GM23338 (cell line): ENCODE data around the gene FRMD1. TPM values are rescaled to one million over a fixed set of nuclear protein-coding genes. Genes with fewer than 3 reads are reported as not detected.
A peak's percentile ranks its signal among the peaks of the same experiment; 100 is the strongest.

ENCODE experiments used
- ATAC-seq: fragments of 200-7000 bp; cut with Tn5 transposase; 3 replicates; pipeline ENCODE4 v1.9.1; 2020
- DNase-seq: peaks from one replicate; pipeline ENCODE4 v3.0.0-alpha.2; 2015; ENCODE audit warnings: low spot score
- H2AFZ ChIP-seq: fragments of 200-600 bp; sonication (generic); 2 replicates; pipeline ENCODE4 v1.8.0; 2016; ENCODE audit warnings: antibody characterized with exemption, mild to moderate bottlenecking, moderate library complexity
- H3F3A ChIP-seq: fragments of 200-600 bp; sonication (generic); replicated peaks from 2 replicates; pipeline ENCODE4 v1.8.0; 2017; ENCODE audit warnings: antibody characterized with exemption, mixed run types, low read depth
- H3K27ac ChIP-seq: fragments of 200-600 bp; sonication (generic); 2 replicates; pipeline ENCODE4 v1.6.1; 2016; ENCODE audit warnings: low read depth
- H3K27me3 ChIP-seq: fragments of 200-600 bp; sonication (generic); 2 replicates; pipeline ENCODE4 v1.8.0; 2016; ENCODE audit warnings: mild to moderate bottlenecking, mixed run types, moderate library complexity; ENCODE audit not compliant: insufficient read depth
- H3K36me3 ChIP-seq: fragments of 200-600 bp; sonication (generic); 2 replicates; pipeline ENCODE4 v1.8.0; 2016; ENCODE audit warnings: mild to moderate bottlenecking; ENCODE audit not compliant: insufficient read depth
- H3K4me1 ChIP-seq: fragments of 200-600 bp; sonication (generic); 2 replicates; pipeline ENCODE4 v1.8.0; 2016; ENCODE audit warnings: mild to moderate bottlenecking, moderate library complexity; ENCODE audit not compliant: insufficient read depth
- H3K4me2 ChIP-seq: fragments of 200-600 bp; sonication (generic); 2 replicates; pipeline ENCODE4 v1.7.1; 2017; ENCODE audit warnings: mixed run types
- H3K4me3 ChIP-seq: fragments of 200-600 bp; sonication (generic); 2 replicates; pipeline ENCODE4 v1.6.1; 2016; ENCODE audit warnings: mixed run types
- H3K79me2 ChIP-seq: fragments of 200-600 bp; sonication (generic); replicated peaks from 2 replicates; pipeline ENCODE4 v1.8.0; 2017; ENCODE audit warnings: mild to moderate bottlenecking; ENCODE audit not compliant: insufficient read depth
- H3K9me2 ChIP-seq: fragments of 200-600 bp; sonication (generic); 2 replicates; pipeline ENCODE4 v1.8.0; 2017; ENCODE audit not compliant: insufficient read depth
- H4K20me1 ChIP-seq: fragments of 200-600 bp; sonication (generic); replicated peaks from 2 replicates; pipeline ENCODE4 v1.8.0; 2017; ENCODE audit warnings: mild to moderate bottlenecking; ENCODE audit not compliant: insufficient read depth
- H3K27ac Mint-ChIP-seq: 2 replicates; pipeline ENCODE4 v1.8.0; 2020; ENCODE audit warnings: inconsistent platforms, mild to moderate bottlenecking, moderate library complexity, mixed read lengths
- H3K27me3 Mint-ChIP-seq: 3 replicates; pipeline ENCODE4 v1.8.0; 2022; ENCODE audit warnings: low read depth, mild to moderate bottlenecking, moderate library complexity, mixed read lengths, inconsistent platforms; ENCODE audit not compliant: insufficient read depth, poor library complexity
- H3K36me3 Mint-ChIP-seq: 3 replicates; pipeline ENCODE4 v1.8.0; 2021; ENCODE audit warnings: low read depth, mild to moderate bottlenecking, inconsistent platforms, moderate library complexity, mixed read lengths
- H3K4me1 Mint-ChIP-seq: 3 replicates; pipeline ENCODE4 v1.8.0; 2020; ENCODE audit warnings: mild to moderate bottlenecking, inconsistent platforms, mixed read lengths
- H3K4me3 Mint-ChIP-seq: 3 replicates; pipeline ENCODE4 v1.8.0; 2021; ENCODE audit warnings: moderate library complexity, mild to moderate bottlenecking, inconsistent platforms, mixed read lengths
- H3K9me3 Mint-ChIP-seq: 3 replicates; pipeline ENCODE4 v1.8.0; 2020; ENCODE audit warnings: moderate library complexity, mild to moderate bottlenecking, inconsistent platforms, mixed read lengths
- ZNF331 ChIP-seq: fragments of 250-450 bp; sonication (Bioruptor Pico); IDR thresholded peaks from 2 replicates; pipeline ENCODE4 v1.5.0; 2020; ENCODE audit warnings: low read depth, mild to moderate bottlenecking, moderate library complexity
- polyA plus RNA-seq: library from polyadenylated mRNA; unstranded; fragments of >200 nt; fragmentation: Nextera tagmentation; extraction: Ambion mirVana; gene quantifications from 2 replicates; pipeline ENCODE4 v1.2.1, GENCODE V29; 2016
- total RNA-seq: library from RNA; depleted of rRNA; stranded (reverse); fragments of >200 nt; shearing (Covaris generic); gene quantifications from 2 replicates; pipeline ENCODE4 v1.2.3, GENCODE V29; 2014
- TF ChIP-seq, protein P1 (sequence below): fragments of 250-450 bp; sonication (Bioruptor Pico); IDR thresholded peaks from 2 replicates; pipeline ENCODE4 v1.5.0; 2020; ENCODE audit warnings: mild to moderate bottlenecking, moderate library complexity
- TF ChIP-seq, protein P2 (sequence below), 2 experiments: fragments of 200-600 bp in 1 of 2; sonication (generic) in 1 of 2; conservative IDR thresholded peaks; 2 replicates each; pipeline versions ENCODE4 v1.5.1 to v1.6.1; 2016 to 2017; ENCODE audit warnings: antibody characterized with exemption in 2 of 2, low read depth in 2 of 2, mild to moderate bottlenecking in 2 of 2, moderate library complexity in 1 of 2
- TF ChIP-seq, protein P3 (sequence below): IDR thresholded peaks from 2 replicates; pipeline ENCODE4 v1.6.1; 2016; ENCODE audit warnings: antibody characterized with exemption

FRMD1 gene
- total and polyA plus RNA-seq, 2 experiments from 2014 or later = 1.0 to 2.0 TPM

DNA sequence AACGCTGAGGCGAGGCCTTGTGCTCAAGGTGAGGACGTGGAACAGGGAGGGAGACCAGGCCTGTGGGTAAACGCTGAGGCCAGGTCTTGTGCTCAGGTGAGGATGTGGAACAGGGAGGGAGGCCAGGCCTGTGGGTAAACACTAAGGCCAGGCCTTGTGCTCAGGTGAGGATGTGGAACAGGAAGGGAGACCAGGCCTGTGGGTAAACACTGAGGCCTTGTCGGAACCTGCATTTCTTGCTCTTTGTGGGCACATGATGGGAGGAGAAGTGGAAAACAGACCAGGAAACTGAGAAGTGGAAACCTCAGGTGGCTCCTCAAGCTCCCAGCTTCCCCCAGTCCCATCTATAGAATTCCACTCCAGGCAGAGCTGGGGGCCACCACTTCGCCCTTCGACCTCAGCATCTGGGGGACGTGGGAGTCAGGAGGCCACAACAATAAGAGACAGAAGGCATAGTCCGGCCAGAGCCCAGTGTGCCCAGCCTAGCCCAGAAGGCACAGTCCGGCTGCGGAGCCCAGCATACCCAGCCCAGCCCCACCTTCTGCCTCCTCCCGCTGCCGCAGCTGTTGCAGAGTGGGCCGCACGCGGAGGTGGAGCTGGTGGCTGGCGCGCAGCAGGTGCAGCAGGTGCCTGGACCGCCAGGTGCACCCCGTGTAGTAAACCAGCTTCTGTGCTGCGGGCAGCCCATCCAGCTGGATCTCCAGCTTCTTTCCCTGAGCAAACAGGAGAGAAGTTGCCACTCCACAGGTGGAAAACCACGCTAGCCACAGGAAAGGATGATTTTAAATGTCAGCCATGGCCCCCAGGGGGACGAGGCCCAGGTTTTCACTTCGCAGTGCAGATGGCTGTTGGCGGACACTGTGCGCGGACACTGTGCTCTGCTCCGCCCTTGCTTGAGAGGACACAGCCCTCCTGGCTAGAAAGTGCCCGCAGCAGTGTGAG, 17.5 kb downstream of the FRMD1 start (continued):
- TF ChIP-seq ZNF331 = no peak
- TF ChIP-seq, protein P1, sequence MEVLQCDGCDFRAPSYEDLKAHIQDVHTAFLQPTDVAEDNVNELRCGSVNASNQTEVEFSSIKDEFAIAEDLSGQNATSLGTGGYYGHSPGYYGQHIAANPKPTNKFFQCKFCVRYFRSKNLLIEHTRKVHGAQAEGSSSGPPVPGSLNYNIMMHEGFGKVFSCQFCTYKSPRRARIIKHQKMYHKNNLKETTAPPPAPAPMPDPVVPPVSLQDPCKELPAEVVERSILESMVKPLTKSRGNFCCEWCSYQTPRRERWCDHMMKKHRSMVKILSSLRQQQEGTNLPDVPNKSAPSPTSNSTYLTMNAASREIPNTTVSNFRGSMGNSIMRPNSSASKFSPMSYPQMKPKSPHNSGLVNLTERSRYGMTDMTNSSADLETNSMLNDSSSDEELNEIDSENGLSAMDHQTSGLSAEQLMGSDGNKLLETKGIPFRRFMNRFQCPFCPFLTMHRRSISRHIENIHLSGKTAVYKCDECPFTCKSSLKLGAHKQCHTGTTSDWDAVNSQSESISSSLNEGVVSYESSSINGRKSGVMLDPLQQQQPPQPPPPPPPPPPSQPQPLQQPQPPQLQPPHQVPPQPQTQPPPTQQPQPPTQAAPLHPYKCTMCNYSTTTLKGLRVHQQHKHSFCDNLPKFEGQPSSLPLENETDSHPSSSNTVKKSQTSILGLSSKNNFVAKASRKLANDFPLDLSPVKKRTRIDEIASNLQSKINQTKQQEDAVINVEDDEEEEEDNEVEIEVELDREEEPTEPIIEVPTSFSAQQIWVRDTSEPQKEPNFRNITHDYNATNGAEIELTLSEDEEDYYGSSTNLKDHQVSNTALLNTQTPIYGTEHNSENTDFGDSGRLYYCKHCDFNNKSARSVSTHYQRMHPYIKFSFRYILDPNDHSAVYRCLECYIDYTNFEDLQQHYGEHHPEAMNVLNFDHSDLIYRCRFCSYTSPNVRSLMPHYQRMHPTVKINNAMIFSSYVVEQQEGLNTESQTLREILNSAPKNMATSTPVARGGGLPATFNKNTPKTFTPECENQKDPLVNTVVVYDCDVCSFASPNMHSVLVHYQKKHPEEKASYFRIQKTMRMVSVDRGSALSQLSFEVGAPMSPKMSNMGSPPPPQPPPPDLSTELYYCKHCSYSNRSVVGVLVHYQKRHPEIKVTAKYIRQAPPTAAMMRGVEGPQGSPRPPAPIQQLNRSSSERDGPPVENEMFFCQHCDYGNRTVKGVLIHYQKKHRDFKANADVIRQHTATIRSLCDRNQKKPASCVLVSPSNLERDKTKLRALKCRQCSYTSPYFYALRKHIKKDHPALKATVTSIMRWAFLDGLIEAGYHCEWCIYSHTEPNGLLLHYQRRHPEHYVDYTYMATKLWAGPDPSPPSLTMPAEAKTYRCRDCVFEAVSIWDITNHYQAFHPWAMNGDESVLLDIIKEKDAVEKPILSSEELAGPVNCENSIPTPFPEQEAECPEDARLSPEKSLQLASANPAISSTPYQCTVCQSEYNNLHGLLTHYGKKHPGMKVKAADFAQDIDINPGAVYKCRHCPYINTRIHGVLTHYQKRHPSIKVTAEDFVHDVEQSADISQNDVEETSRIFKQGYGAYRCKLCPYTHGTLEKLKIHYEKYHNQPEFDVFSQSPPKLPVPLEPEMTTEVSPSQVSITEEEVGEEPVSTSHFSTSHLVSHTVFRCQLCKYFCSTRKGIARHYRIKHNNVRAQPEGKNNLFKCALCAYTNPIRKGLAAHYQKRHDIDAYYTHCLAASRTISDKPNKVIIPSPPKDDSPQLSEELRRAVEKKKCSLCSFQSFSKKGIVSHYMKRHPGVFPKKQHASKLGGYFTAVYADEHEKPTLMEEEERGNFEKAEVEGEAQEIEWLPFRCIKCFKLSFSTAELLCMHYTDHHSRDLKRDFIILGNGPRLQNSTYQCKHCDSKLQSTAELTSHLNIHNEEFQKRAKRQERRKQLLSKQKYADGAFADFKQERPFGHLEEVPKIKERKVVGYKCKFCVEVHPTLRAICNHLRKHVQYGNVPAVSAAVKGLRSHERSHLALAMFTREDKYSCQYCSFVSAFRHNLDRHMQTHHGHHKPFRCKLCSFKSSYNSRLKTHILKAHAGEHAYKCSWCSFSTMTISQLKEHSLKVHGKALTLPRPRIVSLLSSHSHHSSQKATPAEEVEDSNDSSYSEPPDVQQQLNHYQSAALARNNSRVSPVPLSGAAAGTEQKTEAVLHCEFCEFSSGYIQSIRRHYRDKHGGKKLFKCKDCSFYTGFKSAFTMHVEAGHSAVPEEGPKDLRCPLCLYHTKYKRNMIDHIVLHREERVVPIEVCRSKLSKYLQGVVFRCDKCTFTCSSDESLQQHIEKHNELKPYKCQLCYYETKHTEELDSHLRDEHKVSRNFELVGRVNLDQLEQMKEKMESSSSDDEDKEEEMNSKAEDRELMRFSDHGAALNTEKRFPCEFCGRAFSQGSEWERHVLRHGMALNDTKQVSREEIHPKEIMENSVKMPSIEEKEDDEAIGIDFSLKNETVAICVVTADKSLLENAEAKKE (CRISPR knock-in tag) = no peak

DNA sequence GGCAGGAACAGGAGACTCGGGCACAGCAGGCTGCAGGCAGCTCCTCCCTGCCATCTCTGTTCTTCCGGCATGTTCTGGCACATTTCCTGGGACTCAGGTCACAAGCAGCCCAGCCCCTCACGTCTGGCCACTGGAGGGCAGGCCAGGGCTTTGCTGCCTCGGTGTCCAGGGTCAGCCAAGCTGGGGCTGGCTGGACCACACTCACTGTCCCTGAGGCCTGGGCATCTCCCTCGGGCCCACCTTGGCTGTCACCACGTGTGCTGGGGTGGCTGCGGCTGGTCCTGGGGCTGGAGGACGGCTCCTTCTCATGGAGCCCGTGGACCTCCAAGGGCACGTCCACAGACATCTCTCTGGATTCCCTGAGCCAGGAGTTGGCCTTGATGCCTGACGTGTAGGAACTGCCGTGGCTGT, 18.5 kb downstream of the FRMD1 start:
- Histone ChIP-seq H3K36me3 (no peaks in the 10 kb centered on the region), H3K4me3 (no peak overlapping the region), H3K27me3 (no peaks in the 10 kb centered on the region), H3K79me2 (no peaks in the 10 kb centered on the region), H3K27ac (no peak overlapping the region), H3K9me2 (no peaks in the 10 kb centered on the region), H3K4me1 (no peaks in the 10 kb centered on the region), H2AFZ (no peak overlapping the region), H3K4me2 (no peak overlapping the region), H3F3A (no peaks in the 10 kb centered on the region), H4K20me1 (no peaks in the 10 kb centered on the region)
- H3K4me1 Mint-ChIP-seq = no peaks in the 10 kb centered on the region
- H3K27me3 Mint-ChIP-seq = peaks cover 7% of the 10 kb centered on the region
- ATAC-seq (peak; percentile 60), DNase-seq (peak; percentile 64)
- no peak overlapping the region for H3K27ac Mint-ChIP-seq
- TF ChIP-seq, protein P2, sequence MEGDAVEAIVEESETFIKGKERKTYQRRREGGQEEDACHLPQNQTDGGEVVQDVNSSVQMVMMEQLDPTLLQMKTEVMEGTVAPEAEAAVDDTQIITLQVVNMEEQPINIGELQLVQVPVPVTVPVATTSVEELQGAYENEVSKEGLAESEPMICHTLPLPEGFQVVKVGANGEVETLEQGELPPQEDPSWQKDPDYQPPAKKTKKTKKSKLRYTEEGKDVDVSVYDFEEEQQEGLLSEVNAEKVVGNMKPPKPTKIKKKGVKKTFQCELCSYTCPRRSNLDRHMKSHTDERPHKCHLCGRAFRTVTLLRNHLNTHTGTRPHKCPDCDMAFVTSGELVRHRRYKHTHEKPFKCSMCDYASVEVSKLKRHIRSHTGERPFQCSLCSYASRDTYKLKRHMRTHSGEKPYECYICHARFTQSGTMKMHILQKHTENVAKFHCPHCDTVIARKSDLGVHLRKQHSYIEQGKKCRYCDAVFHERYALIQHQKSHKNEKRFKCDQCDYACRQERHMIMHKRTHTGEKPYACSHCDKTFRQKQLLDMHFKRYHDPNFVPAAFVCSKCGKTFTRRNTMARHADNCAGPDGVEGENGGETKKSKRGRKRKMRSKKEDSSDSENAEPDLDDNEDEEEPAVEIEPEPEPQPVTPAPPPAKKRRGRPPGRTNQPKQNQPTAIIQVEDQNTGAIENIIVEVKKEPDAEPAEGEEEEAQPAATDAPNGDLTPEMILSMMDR (conservative IDR thresholded peaks at IDR 0.05; ENCODE audit: low read depth in 2 of 2) = peak; percentile 58 to 93
- TF ChIP-seq, protein P3, sequence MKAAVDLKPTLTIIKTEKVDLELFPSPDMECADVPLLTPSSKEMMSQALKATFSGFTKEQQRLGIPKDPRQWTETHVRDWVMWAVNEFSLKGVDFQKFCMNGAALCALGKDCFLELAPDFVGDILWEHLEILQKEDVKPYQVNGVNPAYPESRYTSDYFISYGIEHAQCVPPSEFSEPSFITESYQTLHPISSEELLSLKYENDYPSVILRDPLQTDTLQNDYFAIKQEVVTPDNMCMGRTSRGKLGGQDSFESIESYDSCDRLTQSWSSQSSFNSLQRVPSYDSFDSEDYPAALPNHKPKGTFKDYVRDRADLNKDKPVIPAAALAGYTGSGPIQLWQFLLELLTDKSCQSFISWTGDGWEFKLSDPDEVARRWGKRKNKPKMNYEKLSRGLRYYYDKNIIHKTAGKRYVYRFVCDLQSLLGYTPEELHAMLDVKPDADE = no peak
- H3K36me3 Mint-ChIP-seq = no peaks in the 10 kb centered on the region
- no peaks in the 10 kb centered on the region for H3K9me3 Mint-ChIP-seq
- H3K4me3 Mint-ChIP-seq = no peak overlapping the region
